PC-9 (cell line): Measurements from ENCODE around the gene PCDH1. TPM values are rescaled to one million over a fixed set of nuclear protein-coding genes. Genes with fewer than 3 reads are reported as not detected.

Experiments
- BruUV-seq: library from RNA; stranded (reverse); fragments of 400-500 nt; replicated peaks from 2 replicates; lab custom pipeline; 2021; lab: Mats Ljungman, UMichigan
- CTCF ChIA-PET: fragments of 300-600 bp; sonication (Branson Sonifier 250); formaldehyde crosslinking; loops from one replicate; lab custom pipeline; 2022; ENCODE audit warnings: antibody characterized with exemption; lab: Charles Lee
- POLR2A ChIA-PET: fragments of 300-600 bp; sonication (Branson Sonifier 250); formaldehyde crosslinking; loops from one replicate; lab custom pipeline; 2022; ENCODE audit warnings: antibody characterized with exemption; ENCODE audit not compliant: unreplicated experiment; lab: Charles Lee
- DNase-seq, 2 experiments: peaks; one replicate each; pipeline versions ENCODE4 v3.0.0 to v3.0.0-alpha.2; 2015 to 2022; ENCODE audit warnings: mixed read lengths in 1 of 2
- H2AFZ ChIP-seq: fragments of 200-600 bp; sonication (generic); 2 replicates; pipeline ENCODE4 v1.8.1; 2017; ENCODE audit warnings: antibody characterized with exemption
- H3F3A ChIP-seq: fragments of 200-600 bp; sonication (generic); 2 replicates; pipeline ENCODE4 v1.8.1; 2017; ENCODE audit warnings: antibody characterized with exemption, mild to moderate bottlenecking, low read depth; ENCODE audit not compliant: insufficient read depth
- H3K27ac ChIP-seq: fragments of 200-600 bp; sonication (generic); 2 replicates; pipeline ENCODE4 v1.6.1; 2016; ENCODE audit warnings: mixed run types
- H3K27me3 ChIP-seq: fragments of 200-600 bp; sonication (generic); 2 replicates; pipeline ENCODE4 v1.6.1; 2016; ENCODE audit warnings: low read depth, mixed run types; ENCODE audit not compliant: insufficient read depth
- H3K36me3 ChIP-seq: fragments of 200-600 bp; sonication (generic); 2 replicates; pipeline ENCODE4 v1.6.1; 2016; ENCODE audit warnings: low read depth, mixed run types
- H3K4me1 ChIP-seq: fragments of 200-600 bp; sonication (generic); replicated peaks from 2 replicates; pipeline ENCODE4 v1.6.1; 2016; ENCODE audit warnings: mixed run types; ENCODE audit not compliant: insufficient read depth
- H3K4me2 ChIP-seq: fragments of 200-600 bp; sonication (generic); 2 replicates; pipeline ENCODE4 v1.6.1; 2017; ENCODE audit warnings: mixed run types
- H3K4me3 ChIP-seq: fragments of 200-600 bp; sonication (generic); 2 replicates; pipeline ENCODE4 v1.6.1; 2016; ENCODE audit warnings: mixed run types
- H3K79me2 ChIP-seq: fragments of 200-600 bp; sonication (generic); 2 replicates; pipeline ENCODE4 v1.6.1; 2017; ENCODE audit warnings: low read depth, mixed run types
- H3K9me2 ChIP-seq: fragments of 200-600 bp; sonication (generic); 2 replicates; pipeline ENCODE4 v1.8.1; 2017; ENCODE audit warnings: mild to moderate bottlenecking; ENCODE audit not compliant: insufficient read depth
- H3K9me3 ChIP-seq: fragments of 200-600 bp; sonication (generic); 2 replicates; pipeline ENCODE4 v1.8.1; 2016; ENCODE audit warnings: low read depth; ENCODE audit not compliant: insufficient read depth
- H4K20me1 ChIP-seq: fragments of 200-600 bp; sonication (generic); 2 replicates; pipeline ENCODE4 v1.8.1; 2017; ENCODE audit not compliant: insufficient read depth
- CTCF ChIP-seq: fragments of 200-600 bp; sonication (generic); conservative IDR thresholded peaks from 2 replicates; pipeline ENCODE4 v1.6.1; 2017; ENCODE audit warnings: mixed run types, antibody characterized with exemption, mild to moderate bottlenecking, moderate library complexity
- EZH2 ChIP-seq: fragments of 200-600 bp; sonication (generic); IDR thresholded peaks from 2 replicates; pipeline ENCODE4 v1.8.0; 2017; ENCODE audit warnings: antibody characterized with exemption, low read depth
- intact Hi-C: fragments of 100-400 bp; cut with micrococcal nuclease; formaldehyde crosslinking; loops from one replicate; pipeline ENCODE4 v1.10.0; 2022; ENCODE audit not compliant: unreplicated experiment
- total RNA-seq: library from RNA; stranded (reverse); gene quantifications from 2 replicates; pipeline ENCODE4 v1.2.3, GENCODE V29; 2021

Gene PCDH1
- total RNA-seq, 1 experiment from 2014 or later = 88.5 TPM

- Histone ChIP-seq H3K4me3 (no peak overlapping the region), H4K20me1 (no peaks in the 10 kb centered on the region), H3K27me3 (no peaks in the 10 kb centered on the region), H2AFZ (no peak overlapping the region), H3K36me3 (no peaks in the 10 kb centered on the region), H3F3A (no peaks in the 10 kb centered on the region), H3K9me2 (no peaks in the 10 kb centered on the region), H3K9me3 (no peaks in the 10 kb centered on the region), H3K27ac (no peak overlapping the region), H3K4me1 (0 out of 2 replicates have a peak, but pooled peaks cover 5% of the 10 kb centered on the region), H3K4me2 (no peak overlapping the region), H3K79me2 (no peaks in the 10 kb centered on the region)
- intact Hi-C loops = no loop called here
- ChIA-PET POLR2A (no interaction called here), CTCF (interaction anchor here (0.6 to 0.7 kb wide), 2 partner anchors 9 to 115 kb away, joined by 10 to 11 read pairs; no protein-coding TSS in a partner anchor)
- BruUV-seq = no TSS peak
- TF ChIP-seq EZH2 (no peak), CTCF (no peak)
- DNase-seq = no peak
Observed at GRCh38 chr5:141806626-141807025, 71.6 kb downstream of the PCDH1 start.

- ChIA-PET POLR2A (no interaction called here), CTCF (interaction anchor here (0.6 to 0.7 kb wide), 2 partner anchors 9 to 114 kb away, joined by 10 to 11 read pairs; no protein-coding TSS in a partner anchor)
- H3K79me2 ChIP-seq = no peaks in the 10 kb centered on the region
- no peaks in the 10 kb centered on the region for H3K36me3 ChIP-seq
- H3K27ac ChIP-seq = no peak overlapping the region
- 0 out of 2 replicates have a peak, but pooled peaks cover 5% of the 10 kb centered on the region for H3K4me1 ChIP-seq
- no peak overlapping the region for H3K4me3 ChIP-seq
- intact Hi-C loops = no loop called here
- H3F3A ChIP-seq = no peaks in the 10 kb centered on the region
- no peaks in the 10 kb centered on the region for H3K9me3 ChIP-seq
- no peak overlapping the region for H3K4me2 ChIP-seq
- no peak overlapping the region for H2AFZ ChIP-seq
- no peaks in the 10 kb centered on the region for H3K9me2 ChIP-seq
- BruUV-seq = no TSS peak
- TF ChIP-seq EZH2 = no peak
- no peak for TF ChIP-seq CTCF
- no peak for DNase-seq
- H4K20me1 ChIP-seq = no peaks in the 10 kb centered on the region
- H3K27me3 ChIP-seq = no peaks in the 10 kb centered on the region
Observed at GRCh38 chr5:141805874-141806595, 72.2 kb downstream of the PCDH1 start.

- CTCF ChIA-PET = no interaction called here
- POLR2A ChIA-PET = no interaction called here
- H3K4me1 ChIP-seq = 0 out of 2 replicates have a peak, but pooled peaks cover 5% of the 10 kb centered on the region
- H3K4me3 ChIP-seq = no peak overlapping the region
- no peak overlapping the region for H3K4me2 ChIP-seq
- no peak overlapping the region for H3K27ac ChIP-seq
- no peaks in the 10 kb centered on the region for H3K36me3 ChIP-seq
- H3K9me3 ChIP-seq = no peaks in the 10 kb centered on the region
- H3K79me2 ChIP-seq = no peaks in the 10 kb centered on the region
- DNase-seq = no peak
- BruUV-seq = no TSS peak
- no peaks in the 10 kb centered on the region for H3F3A ChIP-seq
- H3K27me3 ChIP-seq = no peaks in the 10 kb centered on the region
- no peaks in the 10 kb centered on the region for H4K20me1 ChIP-seq
- no peaks in the 10 kb centered on the region for H3K9me2 ChIP-seq
- intact Hi-C loops = no loop called here
- TF ChIP-seq CTCF (no peak), EZH2 (no peak)
- no peak overlapping the region for H2AFZ ChIP-seq
Observed at GRCh38 chr5:141804475-141804874, 73.7 kb downstream of the PCDH1 start.

Other genes starting within 250 kb of the PCDH1 start
- gene HDAC3, start 241.6 kb downstream of the PCDH1 start, total RNA-seq = 76.0 and 87.0 TPM in 2 replicates
- gene RELL2, start 241.4 kb downstream of the PCDH1 start, total RNA-seq = 3.3 and 5.0 TPM in 2 replicates
- 36.4 and 36.6 TPM in 2 replicates for gene FCHSD1, start 227.0 kb downstream of the PCDH1 start, total RNA-seq
- gene ARAP3, start 196.2 kb downstream of the PCDH1 start, total RNA-seq = 25.8 and 28.0 TPM in 2 replicates
- gene DELE1, start 45.5 kb upstream of the PCDH1 start, total RNA-seq = 68.5 and 80.8 TPM in 2 replicates
- gene PCDH12, start 79.8 kb upstream of the PCDH1 start, total RNA-seq = not detected in 2 replicates
- 26.6 and 29.7 TPM in 2 replicates for gene RNF14, start 90.7 kb upstream of the PCDH1 start, total RNA-seq
- gene GNPDA1, start 134.6 kb upstream of the PCDH1 start, total RNA-seq = 46.5 and 54.1 TPM in 2 replicates
- gene NDFIP1, start 230.4 kb upstream of the PCDH1 start, total RNA-seq = 40.7 and 40.9 TPM in 2 replicates